Stimulated activated naive CD4-positive, alpha-beta T cell treated with Interleukin-2 at 50 U/mL for 16 hours (primary cell): Measurements from ENCODE around the gene TMC1.

Experiments used
- DNase-seq: peaks from one replicate; lab custom pipeline; 2025; lab: John Stamatoyannopoulos, UW

TMC1 gene

DNA sequence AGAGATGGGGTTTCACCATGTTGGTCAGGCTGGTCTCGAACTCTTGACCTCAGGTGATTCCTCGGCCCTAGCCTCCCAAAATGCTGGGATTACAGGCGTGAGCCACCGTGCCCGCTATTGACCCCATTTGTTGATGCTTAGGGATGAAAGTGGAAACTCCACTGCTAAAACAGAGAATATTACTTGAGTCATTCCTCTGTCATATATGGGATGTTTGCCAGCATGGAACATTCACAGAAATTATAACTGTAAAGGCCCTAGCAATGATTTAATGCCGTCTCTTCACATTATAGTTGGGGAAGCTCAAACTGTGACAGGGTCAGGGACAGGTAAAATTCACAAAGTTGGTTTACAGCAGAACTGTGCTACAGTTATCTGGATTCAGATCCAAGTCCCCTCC is 94.5 kb downstream of the TMC1 start:
- no peak for DNase-seq

DNA sequence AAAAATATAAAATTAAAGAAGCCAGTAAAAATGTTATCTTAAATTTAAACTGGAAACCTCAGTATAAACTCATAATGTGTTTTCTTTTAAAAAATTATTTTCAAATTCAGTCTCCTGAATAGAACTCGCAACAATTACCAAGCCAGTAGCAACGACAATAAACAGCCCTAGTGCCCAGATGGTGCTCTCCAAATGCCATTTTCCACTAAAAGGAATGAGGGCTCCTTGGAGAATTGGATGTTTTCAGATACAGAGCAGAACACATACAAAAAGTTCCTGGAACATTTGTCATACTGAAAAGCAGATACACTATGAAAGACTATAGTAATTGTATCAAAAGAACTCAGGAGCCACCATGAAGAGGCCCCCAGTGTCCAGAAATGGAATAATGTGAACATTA is 97.4 kb downstream of the TMC1 start:
- no peak for DNase-seq

DNA sequence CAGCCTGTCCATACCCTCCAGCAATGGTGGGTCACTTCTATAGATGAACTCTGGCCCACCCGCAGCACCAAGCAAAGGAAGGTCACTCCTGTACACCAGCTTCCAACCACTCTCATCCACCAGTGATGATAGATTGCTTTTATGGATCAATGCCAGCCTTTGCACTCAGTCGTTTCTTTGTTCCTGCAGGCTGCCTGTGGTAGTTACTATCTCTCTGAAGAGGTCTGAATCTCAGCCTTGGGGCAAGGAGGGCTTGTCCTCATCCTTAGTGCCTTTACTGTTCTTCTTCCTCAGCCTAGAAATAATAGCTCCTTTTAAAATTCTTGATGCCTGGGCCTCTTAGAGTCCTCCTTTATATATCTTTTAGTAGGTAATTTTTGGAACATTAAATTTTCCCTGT is 100.8 kb downstream of the TMC1 start:
- DNase-seq, result no peak

DNA sequence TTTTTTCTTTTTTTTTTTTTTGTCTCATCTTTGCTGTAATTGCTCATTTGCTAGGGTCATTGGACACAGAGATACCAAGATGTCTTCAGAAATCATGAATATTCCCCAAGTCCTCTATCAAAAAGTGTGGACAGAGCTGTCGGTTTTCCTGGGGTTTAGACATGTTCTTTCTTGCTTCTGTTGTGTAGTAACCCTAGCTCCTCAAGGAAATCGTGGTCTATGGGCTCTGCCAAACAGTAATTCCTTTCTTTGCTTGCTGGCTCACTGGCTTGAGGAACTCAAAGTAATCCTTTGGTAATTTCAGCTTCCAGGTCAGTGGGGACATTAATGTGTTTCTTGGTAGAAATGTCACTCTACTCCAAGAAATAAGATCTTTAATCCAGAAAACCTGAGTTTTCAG is 101.7 kb downstream of the TMC1 start:
- DNase-seq, result no peak

DNA sequence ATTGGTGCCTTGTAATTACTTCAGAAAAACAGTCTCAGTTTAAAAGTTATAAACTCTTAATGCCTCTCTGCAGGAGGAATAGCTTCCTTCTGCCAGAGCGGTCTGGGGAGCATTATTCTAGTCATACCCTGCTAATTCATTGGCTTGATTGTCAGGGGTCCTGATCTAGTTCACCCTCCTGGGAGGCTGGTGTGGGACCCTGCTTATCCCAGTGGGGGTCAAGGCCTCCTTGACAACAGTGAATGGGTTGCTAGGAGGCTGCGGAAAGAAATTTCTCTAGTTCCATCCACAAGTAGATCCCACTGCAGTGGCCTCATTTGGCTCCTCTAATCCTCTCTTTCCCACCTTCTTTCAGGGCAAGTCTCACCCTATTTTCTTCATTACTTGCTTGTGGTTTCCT is 105.7 kb downstream of the TMC1 start:
- DNase-seq, result no peak

DNA sequence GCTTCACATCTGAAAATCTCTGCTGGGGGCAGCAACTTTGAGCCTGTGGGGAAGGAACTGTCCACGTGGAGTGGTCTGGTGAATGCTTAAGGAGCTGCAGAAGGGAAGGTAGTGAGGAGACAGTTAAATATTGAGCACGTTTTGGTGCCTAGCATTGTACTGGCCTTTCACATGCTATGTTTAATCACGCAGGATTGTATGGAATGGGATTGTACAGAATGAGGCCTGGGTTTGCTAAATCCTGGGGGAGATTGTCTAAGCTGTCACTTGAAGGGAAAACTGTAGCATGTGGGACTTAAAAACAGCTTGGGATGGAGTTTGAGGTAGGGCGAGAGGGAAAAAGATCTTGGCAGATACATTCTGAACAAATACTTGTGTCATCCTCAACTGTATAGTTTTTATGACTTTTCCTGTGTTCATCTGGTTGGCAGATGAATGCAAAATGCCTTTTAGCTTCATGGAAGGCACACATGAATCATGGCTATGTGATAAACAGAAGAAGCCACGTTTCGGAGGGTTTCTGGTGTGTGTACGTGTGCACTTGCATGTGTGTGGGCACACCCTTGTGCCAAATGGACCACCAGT is 106.6 kb downstream of the TMC1 start:
- no peak for DNase-seq

DNA sequence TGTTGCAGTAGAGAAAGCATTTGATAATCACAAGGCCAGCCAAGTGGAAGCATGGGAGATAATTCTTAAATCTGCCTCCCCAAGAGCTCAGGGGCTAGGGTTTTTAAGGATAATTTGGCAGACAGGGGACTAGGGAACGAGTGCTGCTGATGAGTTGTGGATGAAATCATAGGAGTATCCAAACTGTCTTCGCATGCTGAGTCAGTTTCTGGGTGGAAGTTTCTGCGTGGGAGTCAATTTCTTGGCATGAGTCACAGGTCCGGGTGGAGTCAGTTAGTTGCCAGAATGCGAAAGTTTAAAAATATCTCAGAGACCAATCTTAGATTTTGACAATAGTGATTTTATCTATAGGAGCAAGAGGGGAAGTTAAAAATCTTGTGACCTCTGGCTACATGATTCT is 112.6 kb downstream of the TMC1 start:
- DNase-seq, result peak; percentile 26

DNA sequence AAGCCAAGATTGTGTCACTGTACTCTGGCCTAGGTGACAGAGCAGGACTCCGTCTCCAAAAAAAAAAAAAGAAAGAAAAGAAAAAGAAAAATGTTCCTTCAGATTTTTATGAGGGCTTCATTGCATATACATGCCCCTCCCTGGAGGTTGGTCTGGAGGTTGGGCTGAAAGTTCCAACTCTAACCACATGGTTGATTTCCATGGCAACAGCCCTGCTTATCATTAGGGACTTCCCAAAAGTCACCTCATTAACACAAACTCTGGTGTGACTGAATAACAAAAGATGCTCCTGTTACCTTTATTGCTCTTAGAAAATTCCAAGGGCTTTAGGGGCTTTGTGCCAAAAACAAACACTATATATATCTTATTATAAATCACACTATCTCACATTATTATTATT is 113.8 kb downstream of the TMC1 start:
- DNase-seq, result no peak

DNA sequence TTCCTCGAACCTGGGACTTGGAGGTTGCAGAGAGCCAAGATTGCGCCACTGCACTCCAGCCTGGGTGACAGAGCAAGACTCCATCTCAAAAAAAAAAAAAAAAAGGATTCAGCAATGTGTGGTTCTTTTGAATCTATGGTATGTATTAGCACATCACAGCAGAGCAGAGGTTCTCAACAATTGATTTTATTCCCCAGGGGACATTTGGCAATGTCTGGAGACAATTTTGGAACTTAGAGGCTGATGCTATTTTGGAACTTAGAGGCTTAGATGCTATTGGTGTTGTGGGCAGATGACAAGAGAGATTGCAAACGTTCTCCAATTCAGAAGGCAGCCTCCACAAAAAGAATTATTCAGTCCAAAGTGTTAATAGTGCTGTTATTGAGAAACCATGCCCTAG is 115.2 kb downstream of the TMC1 start:
- DNase-seq, result no peak

DNA sequence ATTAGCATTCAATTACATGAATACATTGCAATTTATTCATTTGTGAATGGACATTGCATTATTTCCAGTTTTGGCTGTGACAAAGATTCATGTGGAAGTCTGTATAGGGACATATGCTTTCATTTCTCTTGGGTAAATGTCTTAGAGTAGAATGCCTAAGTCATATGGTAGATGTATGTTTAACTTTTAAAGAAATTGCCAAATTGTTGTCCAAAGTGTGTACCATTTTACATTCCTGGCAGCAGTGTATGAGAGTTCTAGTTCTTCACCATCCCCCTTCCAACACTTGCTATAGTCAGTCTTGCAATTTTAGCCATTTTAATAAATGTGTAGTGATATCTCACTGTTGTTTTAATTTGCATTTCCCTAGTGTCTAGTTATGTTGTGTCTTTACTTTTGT is 122.2 kb downstream of the TMC1 start:
- no peak for DNase-seq

DNA sequence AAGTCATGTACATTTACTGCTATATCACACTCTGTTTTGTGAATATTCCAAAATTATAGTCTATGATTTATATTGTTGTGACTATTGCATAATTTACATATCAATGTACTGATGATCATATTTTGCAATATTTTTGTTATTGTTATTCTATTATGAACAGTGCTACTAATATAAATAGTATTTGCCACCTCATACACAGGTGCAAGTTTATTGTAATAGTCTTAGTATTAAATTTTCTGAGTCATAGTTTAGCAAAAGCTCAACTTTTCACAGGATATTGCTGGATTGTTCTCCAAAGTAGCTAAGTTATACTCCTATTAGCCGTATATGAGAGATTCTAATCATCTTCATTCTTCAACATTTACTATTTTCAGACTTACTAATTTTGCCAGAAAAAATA is 124.7 kb downstream of the TMC1 start:
- DNase-seq, result no peak

DNA sequence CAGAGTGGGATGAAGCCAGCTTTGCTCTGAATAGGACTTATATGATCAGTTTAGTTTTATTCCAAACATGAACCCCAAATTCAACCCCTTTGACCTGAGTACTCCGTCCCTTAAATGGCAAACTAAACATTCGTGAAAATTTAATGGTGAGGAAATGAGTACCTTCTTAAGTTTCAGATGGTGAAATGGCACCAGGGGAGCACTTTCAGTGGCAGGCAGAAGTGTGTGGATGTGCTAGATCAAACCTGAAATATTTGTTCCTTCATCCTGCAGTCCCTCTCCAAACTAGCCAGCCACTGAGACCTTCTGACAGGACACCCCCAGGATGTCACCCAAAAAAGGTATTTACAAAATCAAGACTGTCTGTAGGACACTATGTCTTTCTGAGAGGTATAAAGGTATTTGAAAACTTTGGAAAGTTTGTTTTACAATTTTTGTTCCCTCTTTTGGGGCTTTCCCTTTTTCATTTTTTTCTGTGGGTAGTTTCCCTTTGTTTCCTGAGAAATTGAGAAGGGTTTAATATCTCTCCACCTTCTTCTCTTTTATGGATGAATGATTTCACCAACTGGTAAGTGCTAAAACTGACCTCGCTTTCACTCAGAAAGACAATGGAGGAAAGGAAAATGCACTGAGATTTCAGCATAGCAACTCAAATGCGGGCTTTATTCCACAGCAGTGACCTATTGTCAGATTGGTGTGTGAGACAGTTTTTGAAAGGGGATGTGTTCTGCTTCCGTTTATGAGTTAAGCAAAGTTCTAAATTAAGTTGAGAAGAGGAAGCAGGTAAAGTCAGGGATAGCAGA is 127.1 kb downstream of the TMC1 start:
- DNase-seq, result no peak

DNA sequence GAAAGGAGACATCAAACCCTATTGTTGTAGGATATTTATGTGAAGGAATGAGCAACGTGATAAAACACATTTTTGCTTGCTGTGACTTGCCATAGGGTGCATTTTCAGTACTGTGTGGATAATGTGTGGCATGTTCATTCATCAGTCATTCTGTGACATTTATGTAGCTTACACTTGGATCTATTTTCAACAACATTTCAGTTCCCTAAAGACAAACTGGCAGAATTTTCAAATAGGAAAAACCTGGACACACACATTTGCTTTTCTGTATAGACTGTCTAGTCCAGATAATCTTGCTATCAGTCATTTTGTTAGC is 127.7 kb downstream of the TMC1 start:
- DNase-seq, result no peak

DNA sequence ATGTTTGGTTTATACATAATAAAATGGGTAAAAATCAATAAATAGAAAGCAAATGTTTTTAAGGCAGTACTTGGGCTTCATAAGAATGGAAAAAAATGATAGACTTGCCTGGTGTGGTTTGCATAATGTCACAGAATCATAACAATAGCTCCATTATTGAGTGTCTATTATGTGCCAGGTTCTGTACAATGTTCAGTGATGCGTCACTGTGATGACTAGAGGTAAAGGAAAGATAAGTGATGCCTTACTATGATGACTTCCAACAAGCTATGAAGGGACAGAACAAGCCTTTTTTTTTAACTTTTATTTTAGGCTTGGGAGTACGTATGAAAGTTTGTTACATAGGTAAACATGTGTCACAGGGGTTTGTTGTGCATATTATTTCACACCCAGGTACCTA is 128.8 kb downstream of the TMC1 start:
- DNase-seq, result no peak

DNA sequence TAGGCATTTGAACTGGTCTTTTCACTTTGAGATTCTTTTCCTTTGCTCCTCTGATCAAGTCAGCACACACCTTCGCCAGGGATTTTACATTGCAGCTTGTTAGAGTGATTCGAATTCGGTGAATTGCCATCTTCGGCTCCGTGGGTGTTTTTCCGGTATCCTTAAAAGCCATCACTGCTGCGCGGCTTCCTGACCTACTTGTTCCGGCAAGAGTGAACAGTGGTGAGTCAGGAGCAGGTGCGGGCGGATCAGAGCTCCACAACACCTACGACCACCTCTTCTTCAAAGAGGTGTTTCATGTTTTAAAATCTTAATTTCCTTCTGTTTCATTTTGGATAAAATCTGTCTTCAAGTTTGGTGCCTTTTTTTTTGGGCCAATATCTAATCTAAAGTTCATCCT is 134.6 kb downstream of the TMC1 start:
- no peak for DNase-seq

DNA sequence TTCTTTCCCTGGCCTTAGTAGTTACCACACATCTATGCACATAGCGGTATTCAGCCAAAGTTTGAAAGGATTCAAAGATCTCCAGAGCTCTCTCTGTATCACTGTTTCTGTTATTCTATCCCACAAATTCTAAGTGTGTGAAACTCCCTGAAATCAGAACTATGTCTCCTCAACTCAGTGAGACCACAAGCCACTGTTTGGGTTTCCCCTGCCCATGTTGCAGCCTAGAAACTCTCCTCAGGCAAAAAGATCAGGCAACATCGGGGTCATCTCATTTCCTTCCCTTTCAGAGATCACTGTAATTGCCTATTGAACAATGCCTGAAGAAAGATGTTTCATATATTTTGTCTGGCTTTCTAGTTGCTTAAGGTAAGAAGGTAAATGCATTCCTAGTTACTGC is 135.6 kb downstream of the TMC1 start:
- no peak for DNase-seq

DNA sequence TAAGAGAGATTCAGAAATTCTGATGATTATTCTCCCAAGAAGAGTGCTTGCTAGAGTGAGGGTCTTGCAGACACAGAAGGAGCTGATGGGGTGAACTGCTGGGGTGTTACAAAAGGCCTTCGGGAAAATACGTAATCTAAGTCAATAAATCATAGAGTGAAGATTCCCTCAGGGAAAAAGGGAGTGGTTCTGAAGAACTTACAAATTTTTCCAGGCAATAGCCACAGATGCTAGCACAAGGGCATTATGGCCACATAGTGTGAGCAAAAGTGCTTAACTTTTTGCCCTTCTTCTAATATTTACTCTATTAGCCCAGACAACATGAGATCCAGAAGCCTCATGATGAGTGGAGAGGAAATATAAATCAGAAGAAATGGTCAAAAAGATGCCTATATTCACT is 137.3 kb downstream of the TMC1 start:
- no peak for DNase-seq

DNA sequence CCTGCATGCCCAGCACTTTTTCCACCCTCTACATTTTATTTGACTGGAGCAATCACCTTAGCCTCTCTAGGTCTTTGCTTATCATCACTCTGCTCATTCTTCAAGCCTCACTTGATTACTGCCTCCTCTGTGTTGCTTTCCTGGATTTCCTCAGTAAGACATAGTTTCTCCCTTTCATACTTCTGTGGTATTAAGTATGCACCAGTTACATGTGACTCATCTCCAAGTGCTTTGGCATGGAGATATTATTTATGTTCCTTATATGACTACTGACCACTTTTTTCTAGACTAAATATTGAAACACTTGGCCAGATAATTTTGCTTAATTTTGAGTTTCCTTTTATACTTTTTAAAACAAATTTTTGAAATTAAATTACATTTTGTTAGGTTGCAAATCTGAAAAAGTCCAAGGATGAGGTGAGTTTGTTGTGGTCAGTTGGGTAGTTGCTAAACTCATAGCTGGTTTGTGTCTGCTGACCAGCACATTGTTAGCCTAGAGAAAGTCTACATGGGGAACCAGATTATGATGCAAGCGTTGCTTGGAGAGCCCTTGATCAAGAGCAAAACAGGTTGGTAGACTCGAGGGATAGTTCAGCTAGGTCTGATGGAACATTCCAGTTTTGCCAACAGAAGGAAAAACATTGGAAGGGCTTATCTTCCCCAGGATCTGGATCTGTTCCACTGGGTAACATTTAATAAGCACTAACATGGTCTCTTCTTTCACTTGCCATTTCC is 140.2 kb downstream of the TMC1 start:
- no peak for DNase-seq

DNA sequence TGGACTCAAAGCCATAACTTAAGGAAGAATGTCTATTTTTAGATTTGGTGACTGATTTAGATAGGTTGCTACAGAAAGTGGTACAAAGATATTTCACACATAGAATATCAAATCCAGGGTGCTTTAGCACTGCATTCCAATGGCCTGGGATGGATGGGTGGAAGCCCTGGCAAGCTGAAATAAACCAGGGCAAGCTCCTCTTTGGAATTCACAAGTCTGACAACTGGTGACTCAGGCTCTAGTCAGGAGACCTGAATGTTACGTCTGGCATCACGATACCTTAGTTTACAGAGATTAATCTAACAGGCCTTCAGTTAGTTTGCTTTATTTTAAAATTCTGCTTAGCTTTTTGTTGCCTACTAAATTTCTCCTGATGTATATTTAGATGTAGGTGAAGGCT is 144.0 kb downstream of the TMC1 start:
- no peak for DNase-seq

DNA sequence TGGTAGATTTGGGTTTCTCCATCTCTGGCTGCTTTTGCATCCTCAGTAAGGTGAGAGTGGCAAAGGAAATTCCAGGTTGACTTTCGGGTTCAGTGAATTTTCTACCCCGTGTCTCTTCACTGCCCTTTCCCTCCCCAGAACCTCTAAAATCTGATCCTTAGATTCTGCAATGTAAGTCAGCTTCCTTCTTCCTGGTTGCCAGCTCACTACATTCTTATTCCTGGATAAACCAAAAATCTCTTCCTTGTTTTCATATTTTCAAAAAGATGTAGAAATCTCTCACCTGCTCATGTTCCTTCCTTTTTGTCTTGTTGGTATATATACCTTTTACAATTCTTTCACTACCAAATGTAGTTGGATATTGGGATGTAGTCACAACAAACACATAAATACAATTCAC is 145.8 kb downstream of the TMC1 start:
- no peak for DNase-seq

DNA sequence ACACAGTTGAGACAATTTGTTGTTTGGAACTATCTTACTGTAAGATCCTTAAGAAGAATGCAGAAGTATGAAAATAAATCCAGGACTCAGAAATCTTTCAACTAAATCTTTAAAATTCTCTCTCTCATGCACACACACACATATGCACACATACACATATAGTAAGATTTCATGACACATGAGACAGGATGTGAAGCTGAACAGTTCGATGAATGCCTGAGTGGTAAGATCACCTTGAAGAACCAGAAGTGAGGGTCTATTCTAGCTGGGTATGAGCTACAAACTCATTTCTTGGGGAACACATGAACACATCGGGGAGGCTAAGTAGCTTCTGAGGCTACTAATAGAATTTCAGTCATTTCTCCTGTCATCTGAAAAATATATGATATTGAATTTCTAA is 153.6 kb downstream of the TMC1 start:
- DNase-seq, result no peak

DNA sequence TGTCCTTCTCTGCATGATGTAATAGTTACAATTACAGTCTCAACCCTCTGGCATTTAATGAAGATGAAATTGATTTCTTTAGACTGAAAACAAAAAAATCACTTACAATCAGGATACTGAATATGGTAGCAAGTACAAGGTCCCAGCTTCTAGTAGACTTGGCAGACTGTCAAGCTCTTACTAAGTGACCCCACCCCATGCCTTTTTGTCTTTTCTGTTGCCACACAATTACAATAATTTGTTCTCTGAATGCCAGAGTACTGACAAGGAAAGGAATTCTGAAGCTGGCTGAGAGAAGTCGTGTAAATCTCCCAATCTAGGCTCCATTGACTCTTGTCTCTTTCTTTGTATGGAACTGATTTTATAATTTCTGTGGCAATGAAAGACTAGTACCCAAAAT is 154.2 kb downstream of the TMC1 start:
- no peak for DNase-seq

DNA sequence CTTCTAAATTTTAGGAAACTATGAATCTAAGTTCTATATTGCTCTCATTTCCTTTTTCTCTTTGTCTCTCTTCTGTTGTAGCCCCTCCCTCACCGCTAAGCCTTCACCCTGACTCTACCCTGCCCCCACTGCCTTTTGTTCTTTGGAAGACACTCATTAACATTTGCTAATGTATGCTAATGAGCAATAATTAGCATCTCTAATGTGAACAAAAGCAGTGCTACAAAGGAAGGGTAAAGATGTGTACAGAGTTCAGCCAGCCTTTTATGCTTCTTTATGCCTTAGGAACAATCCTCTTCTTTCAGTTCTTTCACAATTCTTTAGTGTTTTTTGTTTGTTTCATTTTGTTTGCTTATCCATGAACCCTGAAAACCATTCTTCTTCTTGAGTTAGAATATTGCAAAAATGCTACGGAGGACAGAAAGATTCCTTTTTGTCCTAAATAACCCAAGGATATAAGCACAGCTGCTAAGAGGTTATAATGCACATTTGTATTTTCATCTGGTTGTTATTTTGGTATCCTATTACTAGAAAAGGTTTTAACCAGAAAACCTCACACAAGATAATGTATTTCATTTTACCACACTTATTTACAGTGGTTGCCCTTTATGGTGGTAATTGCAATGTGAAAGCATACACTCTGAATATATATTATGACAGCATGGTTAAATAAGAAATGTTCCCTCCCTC is 159.3 kb downstream of the TMC1 start:
- DNase-seq, result no peak
